Activated CD8-positive, alpha-beta memory T cell treated with anti-CD3 and anti-CD28 coated beads for 36 hours (primary cell): ENCODE measurements around the gene CEMIP. TPM values are rescaled to one million over a fixed set of nuclear protein-coding genes. Genes with fewer than 3 reads are reported as not detected.
"Not testable (repeated sequence)": the region's sequence is repeated elsewhere in the genome, so short reads cannot be mapped to it uniquely, and the experiment has no call there.

Experiments
- CTCF ChIA-PET: fragments of 350-600 bp; sonication (Branson Sonifier 250); formaldehyde crosslinking; loops from one replicate; lab custom pipeline; 2021; ENCODE audit warnings: antibody characterized with exemption; lab: Charles Lee
- POLR2A ChIA-PET: fragments of 350-600 bp; sonication (Branson Sonifier 250); formaldehyde crosslinking; loops from one replicate; lab custom pipeline; 2021; ENCODE audit warnings: antibody characterized with exemption; lab: Charles Lee
- total RNA-seq, 2 experiments: library from RNA; stranded (reverse); gene quantifications; one replicate each; pipeline ENCODE4 v1.2.3, GENCODE V29; 2021

CEMIP gene
- total RNA-seq, 2 experiments from 2014 or later: not detected

DNA sequence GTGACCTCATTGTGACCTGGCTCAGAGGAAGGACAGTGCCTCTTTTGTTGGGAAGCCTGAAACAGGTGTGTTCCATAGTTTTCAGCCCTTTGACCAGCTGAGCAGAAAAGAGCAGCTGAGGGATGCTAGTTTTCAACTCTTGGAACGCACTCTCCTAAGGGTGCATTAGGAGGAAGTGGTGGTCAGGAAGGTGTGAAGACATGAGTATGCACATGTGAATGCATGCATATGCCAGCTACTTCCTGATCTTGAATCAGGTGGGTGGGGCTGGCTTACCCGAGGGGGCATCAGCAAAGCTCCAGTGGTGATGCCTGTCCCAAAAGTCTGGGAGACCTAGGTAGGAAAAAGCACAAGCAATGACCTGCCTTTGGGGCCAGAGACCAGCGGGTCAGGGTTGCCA is 23.3 kb upstream of the CEMIP start:
- CTCF ChIA-PET: no interaction called here
- POLR2A ChIA-PET: no interaction called here

- CTCF ChIA-PET: no interaction called here
- POLR2A ChIA-PET: no interaction called here
Measured at GRCh38 chr15:80758130-80758745, 20.9 kb upstream of the CEMIP start.

DNA sequence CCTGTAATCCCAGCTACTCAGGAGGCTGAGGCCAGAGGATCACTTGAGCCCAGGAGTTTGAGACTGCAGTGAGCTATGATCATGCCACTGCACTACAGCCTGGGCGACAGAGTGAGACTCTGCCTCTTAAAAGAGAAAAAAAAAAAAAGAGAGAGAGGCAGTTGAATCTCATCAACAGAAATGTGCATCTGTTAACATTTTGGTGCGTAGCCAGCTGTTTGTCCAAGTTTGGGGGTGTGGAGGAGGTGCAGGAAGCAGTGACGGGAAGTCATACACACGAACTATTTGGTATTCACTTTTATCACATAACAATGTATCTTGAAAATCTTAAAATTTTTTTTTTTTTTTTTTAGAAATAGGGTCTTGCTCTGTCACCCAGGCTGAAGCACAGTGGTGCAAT is 18.2 kb upstream of the CEMIP start:
- ChIA-PET POLR2A (no interaction called here), CTCF (no interaction called here)

- ChIA-PET POLR2A (no interaction called here), CTCF (no interaction called here)
Measured at GRCh38 chr15:80761754-80762153, 17.4 kb upstream of the CEMIP start.

DNA sequence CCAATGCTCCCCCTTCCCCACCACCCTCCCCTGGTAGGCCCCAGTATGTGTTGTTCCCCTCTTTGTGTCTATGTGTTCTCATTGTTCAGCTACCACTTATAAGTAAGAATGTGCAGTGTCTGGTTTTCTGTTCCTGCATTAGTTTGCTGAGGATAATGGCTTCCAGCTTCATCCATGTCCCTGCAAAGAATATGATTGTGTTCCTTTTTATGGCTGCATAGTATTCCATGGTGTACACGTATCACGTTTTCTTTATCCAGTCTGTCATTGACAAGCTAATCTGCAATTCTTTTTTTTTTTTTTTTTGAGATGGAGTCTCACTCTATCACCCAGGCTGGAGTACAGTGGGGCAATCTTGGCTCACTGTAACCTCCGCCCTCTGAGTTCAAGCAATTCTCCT is 15.9 kb upstream of the CEMIP start:
- CTCF ChIA-PET, POLR2A ChIA-PET: not testable (repeated sequence)

DNA sequence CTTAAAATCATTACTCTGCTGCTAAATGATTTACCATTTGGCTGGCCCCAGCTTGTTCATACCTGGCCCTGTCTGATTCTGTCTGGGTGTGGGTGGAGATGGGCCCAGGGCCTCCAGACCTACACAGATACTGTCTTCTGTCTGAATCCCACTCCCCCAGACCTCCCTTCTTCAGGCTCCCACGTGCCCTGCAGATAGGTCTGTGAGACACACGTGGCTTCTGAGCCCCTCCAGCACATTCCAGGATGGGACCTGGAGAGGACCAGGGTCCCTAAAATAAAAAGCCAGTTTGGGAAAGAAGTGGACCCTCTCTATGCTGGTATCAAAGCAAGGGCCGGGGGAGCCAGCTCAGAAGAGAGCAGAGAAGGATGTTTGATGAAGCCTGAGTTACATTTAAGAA is 14.6 kb upstream of the CEMIP start:
- ChIA-PET POLR2A (no interaction called here), CTCF (no interaction called here)

DNA sequence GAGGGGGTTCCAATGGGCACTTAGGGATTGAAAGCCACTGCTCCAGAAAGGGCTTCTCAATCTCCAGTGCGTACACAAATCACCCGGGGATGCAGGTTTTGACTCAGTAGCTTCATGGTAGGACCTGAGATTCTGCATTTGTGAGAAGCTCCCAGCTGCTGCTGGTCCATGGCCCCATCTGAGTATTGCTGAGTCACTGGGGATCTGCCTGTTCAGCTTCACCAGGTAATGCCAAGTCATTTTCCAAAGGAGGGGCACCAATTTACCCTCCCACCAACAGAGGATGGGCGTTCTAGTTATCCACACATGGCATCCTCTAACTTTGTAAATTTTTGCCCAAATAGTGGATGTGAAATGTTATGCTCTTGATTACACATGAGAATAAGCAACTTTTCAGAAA is 12.9 kb upstream of the CEMIP start:
- CTCF ChIA-PET: no interaction called here
- POLR2A ChIA-PET: no interaction called here

DNA sequence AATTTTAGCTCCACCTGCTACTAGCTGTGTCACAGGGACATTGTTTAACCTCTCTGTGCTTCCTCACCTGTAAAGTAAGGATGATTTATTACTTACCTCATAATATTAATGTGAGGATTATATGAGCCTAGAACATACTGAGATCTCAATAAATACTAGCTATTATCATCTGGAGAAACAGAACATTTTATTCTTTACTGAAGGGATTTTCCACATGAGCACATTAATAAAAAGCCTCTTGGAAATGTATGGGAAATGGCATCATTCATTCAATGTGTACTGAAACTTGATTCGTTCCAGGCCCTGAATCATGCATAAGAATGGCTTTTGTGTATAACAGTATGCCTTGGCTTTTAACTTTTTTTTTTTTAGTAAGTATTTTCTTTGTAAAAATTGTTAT is 11.0 kb upstream of the CEMIP start:
- POLR2A ChIA-PET: no interaction called here
- CTCF ChIA-PET: interaction anchor here (1.5 kb wide), 1 partner anchor 8 kb away, joined by 6 read pairs; no protein-coding TSS in a partner anchor

GRCh38 chr15:80769153-80769828 is 9.9 kb upstream of the CEMIP start:
- ChIA-PET POLR2A (no interaction called here), CTCF (no interaction called here)

DNA sequence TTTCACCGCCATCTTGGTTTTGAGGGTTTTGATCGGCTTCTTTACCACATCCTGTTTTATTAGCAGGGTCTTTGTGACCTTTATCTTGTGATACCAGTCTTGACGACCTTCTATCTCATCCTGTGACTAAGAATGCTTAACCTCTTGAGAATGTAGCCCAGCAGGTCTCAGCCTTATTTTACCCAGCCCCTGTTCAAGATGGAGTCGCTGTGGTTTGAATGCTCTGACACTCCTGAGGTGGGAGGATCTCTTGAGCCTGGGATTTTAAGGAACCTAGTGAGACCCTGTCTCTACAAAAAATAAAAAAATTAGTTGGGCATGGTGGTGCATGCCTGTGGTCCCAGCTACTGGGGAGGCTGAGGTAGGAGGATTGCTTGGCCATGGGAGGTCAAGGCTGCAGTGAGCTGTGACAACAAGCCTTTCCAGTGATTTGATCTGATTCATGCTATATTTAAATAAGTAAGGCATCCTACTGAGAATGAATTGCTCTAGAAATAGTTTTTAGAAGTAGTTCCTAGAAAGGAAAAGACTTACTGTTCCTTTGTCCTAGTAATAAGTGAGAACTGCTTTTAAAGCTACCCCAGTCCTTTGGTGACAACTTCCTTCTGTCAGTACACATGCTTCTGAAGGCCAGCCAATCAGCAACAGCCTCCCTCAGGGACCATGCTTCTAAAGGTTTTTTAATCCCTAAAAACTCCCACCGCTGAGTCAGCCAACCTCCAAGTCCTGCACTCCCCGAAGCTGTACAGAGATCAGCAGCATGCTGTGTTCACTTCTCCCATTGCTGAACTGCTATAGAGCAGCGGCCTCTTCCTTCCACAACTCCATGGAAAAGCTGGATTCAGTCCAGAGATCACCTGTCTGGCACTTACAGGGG is 9.1 kb upstream of the CEMIP start:
- ChIA-PET CTCF (no interaction called here), POLR2A (no interaction called here)

DNA sequence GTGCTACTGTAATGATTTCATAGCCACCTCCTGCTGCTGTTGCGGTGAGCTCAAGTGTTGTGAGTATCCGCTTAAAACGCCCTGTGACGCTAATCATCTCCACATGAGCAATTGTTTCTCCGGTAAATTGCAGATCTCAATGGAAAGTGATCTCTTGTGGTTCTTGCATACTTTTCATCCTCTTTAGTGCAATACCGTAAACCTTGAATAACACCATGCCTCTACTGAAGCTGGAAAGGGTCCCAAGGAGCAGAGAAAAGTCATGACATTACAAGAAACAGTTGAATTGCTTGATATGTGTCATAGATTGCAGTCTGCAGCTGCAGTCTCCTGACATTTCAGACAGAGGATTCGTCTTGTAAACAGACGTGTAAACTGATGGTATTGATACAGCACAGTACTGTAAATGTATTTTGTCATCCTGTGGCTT is 6.0 kb upstream of the CEMIP start:
- ChIA-PET POLR2A (no interaction called here), CTCF (interaction anchor here (1.3 to 1.6 kb wide), 2 partner anchors 206 to 317 kb away, joined by 4 to 6 read pairs; no protein-coding TSS in a partner anchor)

GRCh38 chr15:80773792-80774352 is 5.3 kb upstream of the CEMIP start:
- ChIA-PET CTCF (interaction anchor here (1.3 to 1.6 kb wide), 2 partner anchors 206 to 317 kb away, joined by 4 to 6 read pairs; no protein-coding TSS in a partner anchor), POLR2A (no interaction called here)

DNA sequence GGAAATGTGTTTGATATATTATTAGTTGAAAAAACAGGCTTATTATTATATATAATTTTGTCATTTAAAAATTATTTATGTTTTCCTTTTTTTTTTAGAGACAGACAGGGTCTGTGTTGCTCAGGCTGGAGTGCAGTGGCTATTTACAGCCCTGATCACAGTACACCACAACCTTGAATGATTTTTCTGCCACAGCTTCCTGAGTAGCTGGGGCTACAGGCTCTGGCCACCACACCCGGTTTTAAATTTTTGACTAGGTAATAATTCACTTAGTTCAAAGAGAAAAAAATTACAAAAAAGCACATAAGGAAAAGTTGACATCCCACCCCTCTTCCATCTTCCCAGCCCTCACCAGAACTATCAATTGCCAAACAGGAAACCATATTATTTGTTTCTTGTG is 4.7 kb upstream of the CEMIP start:
- ChIA-PET CTCF (interaction anchor here (1.2 kb wide), 1 partner anchor 11 kb away, joined by 3 read pairs; no protein-coding TSS in a partner anchor), POLR2A (no interaction called here)

DNA sequence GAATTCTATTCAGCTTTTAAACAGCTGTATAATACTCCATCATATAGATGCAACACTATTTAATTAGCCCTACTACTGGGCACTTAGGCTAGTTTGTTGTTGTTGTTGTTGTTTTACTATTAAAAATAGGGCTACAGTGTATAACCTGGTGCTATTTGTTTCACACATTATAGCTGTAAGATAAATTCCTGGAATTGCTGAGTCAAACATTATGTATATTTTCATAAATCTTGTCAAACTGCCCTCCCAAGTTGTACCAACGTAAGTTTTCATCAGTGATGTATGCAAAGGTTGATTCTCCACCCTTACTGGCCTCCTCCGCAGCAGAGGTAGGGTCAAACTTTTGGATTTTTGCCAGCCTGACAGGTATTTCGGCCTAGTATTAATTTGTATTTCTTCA is 3.8 kb upstream of the CEMIP start:
- POLR2A ChIA-PET: no interaction called here
- CTCF ChIA-PET: interaction anchor here (0.9 to 2.2 kb wide), 6 partner anchors 10 to 319 kb away, joined by 3 to 12 read pairs (median 4); no protein-coding TSS in a partner anchor

- ChIA-PET POLR2A (no interaction called here), CTCF (interaction anchor here (0.6 to 2.2 kb wide), 13 partner anchors 9 to 490 kb away, joined by 3 to 12 read pairs (median 5); no protein-coding TSS in a partner anchor)
Measured at GRCh38 chr15:80776420-80777045, 2.6 kb upstream of the CEMIP start.

DNA sequence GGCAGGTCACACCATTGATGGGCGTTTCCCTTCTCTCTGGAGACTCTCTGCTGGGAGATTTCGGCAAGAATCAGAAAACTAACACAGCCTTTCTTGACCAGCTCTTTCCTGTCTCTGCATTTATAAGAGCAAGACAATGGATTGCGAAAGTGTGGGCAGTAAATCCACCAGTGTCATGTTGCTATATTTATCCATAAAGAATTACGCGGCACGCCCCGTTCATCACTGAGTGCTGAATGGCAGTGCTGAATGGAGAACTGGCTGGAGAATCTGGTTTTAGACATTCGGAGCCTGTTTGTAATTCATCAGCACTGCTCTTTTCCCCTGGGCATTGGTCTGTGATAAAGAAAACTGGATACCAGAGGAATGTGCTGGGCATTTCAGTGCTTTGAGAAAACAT is 2.0 kb upstream of the CEMIP start:
- ChIA-PET POLR2A (no interaction called here), CTCF (interaction anchor here (1.0 to 2.2 kb wide), 9 partner anchors 9 to 489 kb away, joined by 3 to 12 read pairs (median 6); no protein-coding TSS in a partner anchor)

- CTCF ChIA-PET: no interaction called here
- POLR2A ChIA-PET: no interaction called here
Measured at GRCh38 chr15:80777826-80778620, 1.1 kb upstream of the CEMIP start.

DNA sequence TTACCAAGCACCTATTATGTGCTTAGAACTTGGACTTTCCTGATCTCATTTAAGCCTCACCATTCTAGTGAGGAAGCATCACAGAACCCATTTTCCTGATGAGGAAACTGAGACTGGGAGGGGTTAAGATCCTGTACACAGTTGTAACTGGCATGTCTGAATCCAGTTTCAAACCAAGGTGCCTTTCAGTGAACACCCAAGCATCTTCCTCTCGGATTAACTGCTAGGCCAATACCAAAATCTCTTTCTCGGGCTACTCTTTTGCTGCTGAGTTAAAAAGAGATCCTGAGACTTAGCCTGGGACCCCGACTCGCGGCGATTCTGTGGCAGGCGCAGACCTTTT is 578 bp upstream of the CEMIP start:
- ChIA-PET POLR2A (no interaction called here), CTCF (interaction anchor here (1.1 kb wide), 1 partner anchor 322 kb away, joined by 4 read pairs; no protein-coding TSS in a partner anchor)
